ENCODE results near the gene GJA4.

GRCh38 chr1:34785231-34785874 lies 7.4 kb upstream of the GJA4 start:
- TF ChIP-seq CTCF (IDR thresholded peaks at IDR 0.05) (no peak), POLR2AphosphoS5 (IDR thresholded peaks at IDR 0.05) (no peak)
